Fibroblast of mammary gland (primary cell): ENCODE data around the gene ZSCAN29.
A peak's percentile ranks its signal among the peaks of the same experiment; 100 is the strongest.

Source experiments
- DNase-seq: peaks from one replicate; pipeline ENCODE4 v3.0.0-alpha.2; 2010; ENCODE audit warnings: low read depth
- H3K4me3 ChIP-seq: 2 replicates; pipeline ENCODE4 v1.5.1; 2011; ENCODE audit warnings: low read depth, mild to moderate bottlenecking, low read length, moderate library complexity; ENCODE audit not compliant: control insufficient read depth
- CTCF ChIP-seq: conservative IDR thresholded peaks from 2 replicates; pipeline ENCODE4 v1.5.1; 2011; ENCODE audit warnings: low read depth, low read length, inconsistent platforms; ENCODE audit not compliant: control insufficient read depth, insufficient read depth

ZSCAN29 gene

DNA sequence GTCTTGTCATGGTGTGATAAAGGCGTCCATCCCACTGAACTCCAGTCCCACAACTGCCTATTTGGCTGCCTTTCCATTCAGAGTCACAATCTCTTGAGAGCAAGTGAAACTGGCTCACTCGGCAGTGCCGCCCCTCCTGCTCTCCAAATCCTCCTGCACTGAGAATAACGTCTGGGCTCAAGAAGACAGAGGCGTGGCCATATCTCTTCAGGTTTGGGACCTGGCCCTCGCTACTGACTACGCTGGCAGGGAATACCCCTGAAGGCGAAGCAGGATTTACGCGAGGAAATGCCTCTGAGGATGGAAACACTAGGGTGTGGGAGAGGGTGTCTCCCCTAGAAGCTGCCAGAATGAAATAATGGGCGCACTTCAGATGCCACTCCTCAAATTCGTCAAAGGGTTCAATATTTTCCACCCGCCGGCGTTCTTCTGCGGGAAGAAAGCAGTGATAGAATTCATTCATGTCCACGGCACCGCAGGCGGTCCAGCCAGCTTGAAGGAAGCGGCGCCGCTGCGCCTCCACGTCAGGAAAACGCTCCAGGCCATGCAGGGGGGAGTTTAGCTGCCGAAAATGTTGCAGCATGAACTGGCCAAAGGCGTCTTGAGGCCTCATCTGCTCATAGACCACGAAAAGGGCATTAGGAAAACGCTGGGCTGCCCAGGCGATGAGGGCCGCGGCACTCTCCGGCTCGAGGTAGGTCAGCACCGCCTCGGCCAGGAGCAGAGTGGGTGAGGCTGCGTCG, 41.5 kb downstream of the ZSCAN29 start:
- no peak for TF ChIP-seq CTCF
- peak overlapping the region; percentile 67 for H3K4me3 ChIP-seq
- DNase-seq: peak; percentile 36

GRCh38 chr15:43325039-43325684, 45.7 kb downstream of the ZSCAN29 start:
- DNase-seq: no peak
- TF ChIP-seq CTCF: no peak
- no peak overlapping the region for H3K4me3 ChIP-seq

DNA sequence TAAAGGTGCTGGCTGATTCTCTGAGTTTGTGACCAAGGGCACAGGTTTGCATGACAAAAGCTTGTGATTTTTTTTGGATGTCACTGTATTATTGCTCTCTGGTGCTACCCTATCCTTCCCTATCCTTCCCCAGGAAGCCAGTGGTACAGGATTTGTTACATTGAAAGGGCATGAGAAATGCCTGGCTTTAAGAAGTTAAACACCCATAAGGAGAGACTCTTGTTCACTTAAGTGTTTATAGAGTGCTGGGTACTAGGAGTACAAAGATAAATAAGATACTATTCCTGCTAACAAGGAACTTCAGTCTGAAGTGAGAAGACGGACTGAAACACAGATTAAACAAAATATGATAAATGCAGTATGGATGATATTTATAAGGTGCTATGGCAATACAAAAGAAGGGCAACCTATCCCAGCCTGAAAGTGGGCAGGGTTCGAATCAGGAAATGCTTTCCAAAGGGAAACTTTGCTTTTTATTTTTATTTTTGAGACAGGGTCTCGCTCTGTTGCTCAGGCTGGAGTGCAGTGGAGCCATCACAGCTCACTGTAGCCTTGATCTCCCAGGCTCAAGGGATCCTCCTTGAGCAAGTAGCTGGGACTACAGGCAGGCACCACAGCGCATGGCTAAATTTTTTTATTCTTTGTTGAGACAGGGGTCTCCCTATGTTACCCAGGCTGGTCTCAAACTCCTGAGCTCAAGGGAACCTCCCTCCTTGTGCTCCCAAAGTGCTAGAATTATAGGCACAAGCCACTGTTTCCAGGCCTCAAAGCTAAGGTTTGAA, 51.7 kb downstream of the ZSCAN29 start:
- DNase-seq: no peak
- TF ChIP-seq CTCF: no peak
- no peak overlapping the region for H3K4me3 ChIP-seq

DNA sequence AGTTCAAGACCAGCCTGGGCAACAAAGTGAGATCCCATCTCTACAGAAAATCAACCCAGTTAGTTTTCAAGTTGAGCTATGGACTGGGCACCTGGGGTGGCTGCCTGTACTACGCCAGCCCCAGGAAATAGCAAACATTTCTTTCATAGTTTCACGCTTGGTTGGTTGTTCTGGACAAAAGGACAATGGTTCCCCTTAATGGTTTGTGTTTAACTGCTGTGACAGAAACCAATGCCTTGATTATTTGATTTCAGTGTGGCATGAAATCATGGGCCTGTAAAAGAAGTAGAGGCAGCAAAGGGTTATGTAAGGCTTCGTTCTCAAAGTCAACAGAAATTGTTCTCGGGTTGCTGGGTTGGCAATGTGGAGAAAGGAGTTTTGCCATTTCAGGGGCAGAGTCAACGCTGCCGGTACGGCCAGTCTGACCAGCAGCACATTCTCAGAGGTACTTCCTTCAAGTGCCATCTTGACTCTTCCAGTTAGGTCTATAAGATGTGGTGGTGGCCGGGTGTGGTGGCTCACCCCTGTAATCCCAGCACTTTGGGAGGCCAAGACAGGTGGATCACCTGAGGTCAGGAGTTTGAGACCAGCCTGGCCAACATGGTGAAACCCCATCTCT, 53.2 kb downstream of the ZSCAN29 start:
- no peak for TF ChIP-seq CTCF
- DNase-seq: no peak
- H3K4me3 ChIP-seq: no peak overlapping the region

GRCh38 chr15:43316971-43317346, 53.9 kb downstream of the ZSCAN29 start:
- no peak overlapping the region for H3K4me3 ChIP-seq
- DNase-seq: no peak
- TF ChIP-seq CTCF: no peak
